CD8-positive, alpha-beta memory T cell (primary cell): Measurements from ENCODE around the gene RGS6. TPM values are rescaled to one million over a fixed set of nuclear protein-coding genes. Genes with fewer than 3 reads are reported as not detected.

Experiments
- CTCF ChIA-PET: fragments of 350-600 bp; sonication (Branson Sonifier 250); formaldehyde crosslinking; loops from one replicate; lab custom pipeline; 2021; ENCODE audit warnings: antibody characterized with exemption; lab: Charles Lee
- POLR2A ChIA-PET: fragments of 350-600 bp; sonication (Branson Sonifier 250); formaldehyde crosslinking; loops from one replicate; lab custom pipeline; 2021; ENCODE audit warnings: antibody characterized with exemption; lab: Charles Lee
- DNase-seq, 5 donors: peaks; one replicate each; pipeline versions ENCODE4 v3.0.0 to v3.0.0-alpha.2; 2020 to 2022; ENCODE audit warnings: mixed read lengths in 1 of 5
- H3K27ac ChIP-seq: one replicate; pipeline ENCODE4 v1.7.0; 2013; ENCODE audit warnings: low read depth, mild to moderate bottlenecking, low read length, moderate library complexity
- H3K27me3 ChIP-seq: 2 replicates; pipeline ENCODE4 v1.7.0; 2013; ENCODE audit warnings: low read length, mild to moderate bottlenecking; ENCODE audit not compliant: insufficient read depth, poor library complexity, severe bottlenecking
- H3K36me3 ChIP-seq: 2 replicates; pipeline ENCODE4 v1.7.0; 2013; ENCODE audit warnings: mild to moderate bottlenecking, low read length, moderate library complexity; ENCODE audit not compliant: insufficient read depth
- H3K4me1 ChIP-seq: 2 replicates; pipeline ENCODE4 v1.7.0; 2013; ENCODE audit warnings: mild to moderate bottlenecking, low read length, moderate library complexity; ENCODE audit not compliant: insufficient read depth
- H3K4me3 ChIP-seq: 2 replicates; pipeline ENCODE4 v1.7.0; 2013; ENCODE audit warnings: mild to moderate bottlenecking, low read length
- H3K9me3 ChIP-seq: 2 replicates; pipeline ENCODE4 v1.7.0; 2013; ENCODE audit warnings: mild to moderate bottlenecking, low read length
- H3K27ac Mint-ChIP-seq, 8 donors: one replicate each; pipeline ENCODE4 v1.8.0; 2020 to 2021; ENCODE audit warnings: mixed read lengths in 8 of 8, mild to moderate bottlenecking in 6 of 8, inconsistent platforms in 3 of 8, moderate library complexity in 3 of 8
- H3K27me3 Mint-ChIP-seq, 2 donors: one replicate each; pipeline ENCODE4 v1.8.0; 2020 to 2021; ENCODE audit warnings: mixed read lengths in 2 of 2, mild to moderate bottlenecking in 1 of 2, moderate library complexity in 1 of 2
- H3K36me3 Mint-ChIP-seq, 3 donors: one replicate each; pipeline ENCODE4 v1.8.0; 2020 to 2021; ENCODE audit warnings: mixed read lengths in 3 of 3, inconsistent platforms in 1 of 3, mild to moderate bottlenecking in 1 of 3
- H3K4me1 Mint-ChIP-seq, 3 donors: one replicate each; pipeline ENCODE4 v1.8.0; 2020 to 2021; ENCODE audit warnings: mixed read lengths in 3 of 3, inconsistent platforms in 1 of 3, mild to moderate bottlenecking in 1 of 3
- H3K4me3 Mint-ChIP-seq, 7 donors: one replicate each; pipeline ENCODE4 v1.8.0; 2020 to 2021; ENCODE audit warnings: mixed read lengths in 7 of 7, mild to moderate bottlenecking in 6 of 7, moderate library complexity in 4 of 7, inconsistent platforms in 2 of 7
- H3K9me3 Mint-ChIP-seq, 5 donors: one replicate each; pipeline ENCODE4 v1.8.0; 2020 to 2022; ENCODE audit warnings: mixed read lengths in 5 of 5, mild to moderate bottlenecking in 3 of 5, moderate library complexity in 2 of 5, inconsistent platforms in 1 of 5
- polyA plus RNA-seq: library from polyadenylated mRNA; unstranded; fragments of 300-500 nt; fragmentation: Illumina TruSeq; gene quantifications from one replicate; pipeline ENCODE4 v1.2.3, GENCODE V29; 2021
- total RNA-seq, 2 experiments: library from RNA; stranded (reverse); gene quantifications; one replicate each; pipeline ENCODE4 v1.2.3, GENCODE V29; 2021

RGS6 gene
- total and polyA plus RNA-seq, 3 experiments from 2014 or later, result 0.60 to 0.88 TPM; not detected in 1

DNA sequence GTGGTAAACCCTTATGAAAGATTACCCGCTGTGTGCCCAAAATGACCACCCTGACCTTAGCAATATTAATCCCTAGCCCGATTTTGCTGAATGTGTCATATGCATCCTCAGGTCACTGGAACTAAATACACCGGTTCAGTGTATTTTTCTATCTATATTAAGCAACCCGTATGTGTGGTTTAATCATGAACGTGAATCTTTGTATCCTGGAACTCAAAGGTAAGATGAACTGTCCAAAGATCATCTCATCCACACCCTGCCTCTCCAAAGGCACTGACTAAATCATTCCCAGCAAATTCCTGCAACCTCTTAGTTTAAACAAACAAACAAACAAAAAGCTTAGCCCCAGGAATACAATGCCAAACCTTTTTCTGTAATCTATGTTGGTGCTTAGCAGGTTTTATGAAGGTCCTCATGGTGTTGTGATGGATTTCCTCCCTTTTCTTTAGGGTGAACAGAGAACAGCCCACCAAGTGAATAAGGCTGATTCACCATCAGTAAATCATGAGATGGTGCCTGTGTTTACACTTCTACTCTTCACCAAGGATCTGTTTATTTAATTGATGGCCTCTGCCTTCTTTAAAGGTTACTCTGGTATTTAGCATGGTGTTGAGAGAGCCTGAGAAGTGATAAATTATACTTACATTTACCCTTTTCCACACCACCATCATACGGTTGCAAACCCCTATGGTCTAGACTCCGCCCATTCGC is 663.1 kb downstream of the RGS6 start:
- Histone ChIP-seq H3K36me3 (no peaks in the 10 kb centered on the region), H3K9me3 (no peaks in the 10 kb centered on the region), H3K27ac (no peak overlapping the region), H3K4me1 (peaks cover 40% of the 10 kb centered on the region), H3K4me3 (no peak overlapping the region), H3K27me3 (peaks cover 7% of the 10 kb centered on the region)
- DNase-seq, result no peak
- ChIA-PET CTCF (no interaction called here), POLR2A (no interaction called here)
- Mint-ChIP-seq H3K4me1 (peaks cover 58 to 64% (median 61%) of the 10 kb centered on the region in 3 donors), H3K9me3 (no peaks in the 10 kb centered on the region), H3K36me3 (peaks cover 0 to 2% (median 0%) of the 10 kb centered on the region in 3 donors), H3K27ac (peak overlapping the region in 1 of 8 donors; percentile 35), H3K4me3 (peak overlapping the region in 4 of 7 donors; percentile 56 to 76 (median 70)), H3K27me3 (peaks cover 23 to 42% of the 10 kb centered on the region in 2 donors)

DNA sequence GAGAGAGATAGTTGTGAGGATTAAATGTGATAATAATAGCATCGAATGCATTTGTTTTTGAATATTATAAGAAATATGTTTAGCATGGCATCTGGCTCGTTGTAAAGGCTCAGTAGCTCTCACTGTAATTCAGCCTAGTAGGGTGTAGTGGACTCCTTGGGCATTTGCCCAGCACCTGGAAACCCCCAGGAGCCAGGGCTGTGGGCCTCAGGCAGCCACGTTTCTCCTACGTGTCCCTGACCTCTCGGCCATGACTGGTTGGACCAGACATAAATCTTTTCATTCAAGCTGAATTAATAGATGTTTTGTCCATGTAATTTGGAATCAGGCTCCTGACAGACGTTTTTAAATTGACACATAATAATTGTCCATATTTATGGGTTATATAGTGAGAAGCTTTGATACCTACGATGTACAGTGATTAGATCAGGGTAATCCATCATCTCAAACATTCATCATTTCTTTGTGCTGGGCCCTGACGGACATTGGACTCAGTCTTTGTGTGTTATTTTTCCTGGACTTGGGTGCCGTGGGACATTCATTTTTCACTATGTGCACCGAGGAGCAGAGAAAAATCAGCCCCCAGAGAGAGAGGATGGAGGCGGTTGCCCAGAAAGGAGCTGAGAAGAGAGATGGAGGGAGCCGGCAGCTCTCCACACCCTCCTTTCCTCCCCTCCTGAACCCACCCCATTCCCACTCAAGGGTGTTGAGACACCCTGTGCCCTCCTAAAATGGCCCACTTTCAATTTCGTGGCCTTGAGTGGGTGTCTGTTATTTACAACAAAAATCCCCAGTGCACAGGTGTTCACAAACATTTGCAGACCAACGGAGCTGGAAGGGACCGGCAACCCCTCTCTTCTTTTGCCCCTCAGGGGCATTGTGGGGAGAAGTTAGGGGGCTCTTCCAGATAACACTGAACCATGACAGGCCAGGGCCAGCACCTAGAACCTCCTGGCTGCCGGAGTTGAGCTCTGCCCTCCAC is 665.3 kb downstream of the RGS6 start:
- Mint-ChIP-seq H3K27me3 (peaks cover 21 to 41% of the 10 kb centered on the region in 2 donors), H3K36me3 (peaks cover 0 to 2% (median 0%) of the 10 kb centered on the region in 3 donors), H3K27ac (peak overlapping the region in 2 of 8 donors; percentile 40 to 59), H3K9me3 (no peaks in the 10 kb centered on the region), H3K4me1 (peaks cover 36 to 43% (median 39%) of the 10 kb centered on the region in 3 donors), H3K4me3 (no peak overlapping the region)
- Histone ChIP-seq H3K27me3 (peaks cover 8% of the 10 kb centered on the region), H3K27ac (no peak overlapping the region), H3K36me3 (no peaks in the 10 kb centered on the region), H3K4me1 (peaks cover 27% of the 10 kb centered on the region), H3K4me3 (no peak overlapping the region), H3K9me3 (no peaks in the 10 kb centered on the region)
- ChIA-PET CTCF (interaction anchor here (1.3 kb wide), 1 partner anchor 45 kb away, joined by 3 read pairs; no protein-coding TSS in a partner anchor), POLR2A (interaction anchor here (1.1 kb wide), 1 partner anchor 297 kb away, joined by 3 read pairs; no protein-coding TSS in a partner anchor)
- DNase-seq, result no peak

DNA sequence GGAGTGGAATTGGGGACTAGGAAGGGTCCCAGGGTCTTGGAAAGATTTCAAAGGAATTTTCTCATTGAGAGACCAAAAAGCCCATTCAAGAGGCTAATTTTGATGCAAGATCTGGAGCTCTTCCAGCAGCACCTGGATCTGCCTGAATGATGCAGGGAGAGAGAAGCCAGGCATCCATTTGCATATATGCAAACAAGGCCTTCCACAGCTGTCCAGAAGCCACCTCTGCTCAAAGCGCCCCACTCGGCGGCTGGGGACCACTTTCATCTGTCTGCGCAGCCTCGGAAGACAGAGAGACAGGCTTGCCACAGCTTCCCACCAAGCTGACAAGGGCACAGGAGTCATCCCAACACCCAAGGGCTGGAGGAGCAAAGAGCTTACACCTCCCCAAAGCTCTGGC is 666.1 kb downstream of the RGS6 start:
- Mint-ChIP-seq H3K4me3 (no peak overlapping the region), H3K9me3 (no peaks in the 10 kb centered on the region), H3K36me3 (no peaks in the 10 kb centered on the region), H3K27ac (no peak overlapping the region), H3K27me3 (peaks cover 17 to 37% of the 10 kb centered on the region in 2 donors), H3K4me1 (peaks cover 31 to 35% (median 31%) of the 10 kb centered on the region in 3 donors)
- H3K27me3 ChIP-seq, result peaks cover 8% of the 10 kb centered on the region
- H3K4me1 ChIP-seq, result peaks cover 20% of the 10 kb centered on the region
- no peaks in the 10 kb centered on the region for H3K9me3 ChIP-seq
- CTCF ChIA-PET, result interaction anchor here (1.3 kb wide), 1 partner anchor 44 kb away, joined by 3 read pairs; no protein-coding TSS in a partner anchor
- DNase-seq, result no peak
- H3K36me3 ChIP-seq, result no peaks in the 10 kb centered on the region
- H3K27ac ChIP-seq, result no peak overlapping the region
- POLR2A ChIA-PET, result no interaction called here
- H3K4me3 ChIP-seq, result no peak overlapping the region

DNA sequence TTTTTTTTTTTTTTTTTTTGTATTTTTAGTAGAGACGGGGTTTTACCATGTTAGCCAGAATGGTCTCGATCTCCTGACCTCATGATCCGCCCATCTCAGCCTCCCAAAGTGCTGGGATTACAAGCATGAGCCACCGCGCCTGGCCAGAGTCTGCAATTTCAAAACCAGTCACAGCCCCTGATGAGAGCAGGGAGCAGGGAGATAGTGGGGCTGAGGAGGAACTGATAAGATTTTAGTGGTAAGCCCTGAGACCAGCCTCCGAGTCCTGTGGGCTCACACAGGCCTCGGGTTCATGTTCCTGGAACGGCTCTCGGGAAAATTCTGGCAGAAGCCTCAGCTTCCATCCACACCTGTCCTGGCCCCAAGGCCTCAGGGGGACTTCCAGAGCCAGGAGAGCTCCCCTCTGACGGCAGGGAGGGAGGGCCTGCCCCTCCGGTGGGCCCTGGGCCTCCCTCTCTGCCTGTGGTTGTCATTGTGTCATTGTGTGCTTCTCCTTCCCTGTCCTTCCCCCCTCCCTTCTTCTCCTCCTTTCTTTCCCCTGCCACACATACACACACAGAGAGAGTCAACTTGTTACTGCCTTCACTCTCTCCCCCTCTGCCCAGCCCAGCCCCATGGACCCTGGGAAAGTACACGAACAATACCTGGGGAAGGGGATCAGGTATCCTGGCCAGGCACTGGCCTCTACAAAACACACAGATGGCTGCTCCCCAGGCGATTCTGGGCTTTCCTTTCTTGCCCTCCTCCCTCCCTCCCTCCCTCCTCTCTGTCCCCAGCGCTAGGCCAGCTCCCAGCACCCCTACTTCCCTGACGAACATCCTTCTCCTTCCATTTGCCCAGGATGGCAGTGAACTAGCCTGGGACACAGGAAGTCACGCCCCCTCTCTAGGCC is 667.6 kb downstream of the RGS6 start:
- Histone ChIP-seq H3K4me1 (peaks cover 6% of the 10 kb centered on the region), H3K27me3 (peaks cover 8% of the 10 kb centered on the region), H3K27ac (no peak overlapping the region), H3K36me3 (no peaks in the 10 kb centered on the region), H3K4me3 (no peak overlapping the region), H3K9me3 (no peaks in the 10 kb centered on the region)
- H3K9me3 Mint-ChIP-seq, result no peaks in the 10 kb centered on the region
- no peak overlapping the region for H3K4me3 Mint-ChIP-seq
- H3K27ac Mint-ChIP-seq, result no peak overlapping the region
- H3K27me3 Mint-ChIP-seq, result peaks cover 17 to 41% of the 10 kb centered on the region in 2 donors
- H3K36me3 Mint-ChIP-seq, result no peaks in the 10 kb centered on the region
- POLR2A ChIA-PET, result no interaction called here
- H3K4me1 Mint-ChIP-seq, result peaks cover 16 to 20% (median 17%) of the 10 kb centered on the region in 3 donors
- CTCF ChIA-PET, result no interaction called here
- no peak for DNase-seq

DNA sequence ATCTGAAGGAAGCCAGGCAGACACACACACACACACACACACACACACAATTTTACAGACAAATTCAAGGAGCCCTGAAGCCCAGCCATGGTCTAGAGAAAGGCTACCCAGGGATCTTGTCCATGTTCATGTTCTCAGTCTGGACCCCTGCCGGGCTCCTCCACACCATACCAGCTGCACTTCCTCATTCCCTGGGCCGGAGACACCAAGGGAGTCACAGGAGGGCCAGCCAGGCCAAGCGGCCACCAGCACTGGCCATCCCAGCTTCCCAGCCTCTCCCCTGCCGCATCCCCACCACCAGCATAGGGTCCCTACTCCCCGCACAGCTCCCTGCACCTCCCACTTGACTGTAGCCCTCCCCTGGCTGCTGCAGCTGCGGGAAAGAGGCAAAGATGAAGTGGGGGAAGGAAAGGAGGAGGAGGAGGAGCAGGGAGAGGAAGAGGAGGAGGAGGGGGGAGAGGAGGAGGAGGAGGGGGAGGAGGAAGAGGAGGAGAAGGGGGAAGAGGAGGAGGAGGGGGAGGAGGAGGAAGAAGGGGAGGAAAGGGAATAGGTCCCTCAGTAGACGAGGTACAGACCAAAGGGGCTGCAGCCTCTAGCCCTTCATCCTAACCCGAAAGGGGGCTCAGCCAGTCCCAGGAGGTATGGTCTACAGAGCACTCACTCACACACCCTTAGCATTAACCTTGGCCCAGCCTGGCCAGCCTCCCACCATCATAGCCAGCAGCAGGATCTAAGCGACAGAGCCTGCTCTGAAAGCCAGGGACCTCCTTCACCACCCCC is 668.5 kb downstream of the RGS6 start:
- H3K9me3 Mint-ChIP-seq, result no peaks in the 10 kb centered on the region
- DNase-seq, result no peak
- H3K27ac Mint-ChIP-seq, result no peak overlapping the region
- peaks cover 7 to 11% (median 9%) of the 10 kb centered on the region in 3 donors for H3K4me1 Mint-ChIP-seq
- peaks cover 17 to 37% of the 10 kb centered on the region in 2 donors for H3K27me3 Mint-ChIP-seq
- H3K9me3 ChIP-seq, result no peaks in the 10 kb centered on the region
- H3K36me3 ChIP-seq, result no peaks in the 10 kb centered on the region
- POLR2A ChIA-PET, result no interaction called here
- H3K27ac ChIP-seq, result no peak overlapping the region
- H3K36me3 Mint-ChIP-seq, result no peaks in the 10 kb centered on the region
- CTCF ChIA-PET, result no interaction called here
- H3K27me3 ChIP-seq, result peaks cover 8% of the 10 kb centered on the region
- no peak overlapping the region for H3K4me3 Mint-ChIP-seq
- no peak overlapping the region for H3K4me3 ChIP-seq
- no peaks in the 10 kb centered on the region for H3K4me1 ChIP-seq

DNA sequence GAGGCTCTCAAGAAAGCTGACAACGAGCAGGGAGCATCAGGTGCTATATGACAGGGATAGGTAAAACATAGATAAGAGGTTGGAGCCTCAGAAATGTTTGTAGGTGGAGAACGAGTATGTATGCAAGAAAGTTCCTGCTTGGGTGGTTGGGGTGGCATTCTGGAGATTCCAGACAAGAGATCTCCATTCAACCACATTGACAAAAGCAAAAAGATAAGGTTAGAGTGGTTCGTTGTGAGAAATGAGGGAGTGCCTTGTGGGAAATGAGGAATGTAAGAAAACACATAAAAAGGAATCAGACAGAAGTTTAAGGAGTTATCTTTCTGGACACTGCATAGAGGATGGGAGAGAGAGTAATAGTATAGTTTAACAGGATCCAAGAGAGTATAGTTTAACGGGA is 671.4 kb downstream of the RGS6 start:
- Mint-ChIP-seq H3K4me3 (no peak overlapping the region), H3K36me3 (no peaks in the 10 kb centered on the region), H3K27ac (no peak overlapping the region), H3K27me3 (peaks cover 5 to 25% of the 10 kb centered on the region in 2 donors), H3K4me1 (no peaks in the 10 kb centered on the region), H3K9me3 (no peaks in the 10 kb centered on the region)
- H3K36me3 ChIP-seq, result no peaks in the 10 kb centered on the region
- no peaks in the 10 kb centered on the region for H3K4me1 ChIP-seq
- POLR2A ChIA-PET, result no interaction called here
- no peak overlapping the region for H3K4me3 ChIP-seq
- H3K27me3 ChIP-seq, result peaks cover 4% of the 10 kb centered on the region
- DNase-seq, result no peak
- no peak overlapping the region for H3K27ac ChIP-seq
- no peaks in the 10 kb centered on the region for H3K9me3 ChIP-seq
- CTCF ChIA-PET, result no interaction called here

DNA sequence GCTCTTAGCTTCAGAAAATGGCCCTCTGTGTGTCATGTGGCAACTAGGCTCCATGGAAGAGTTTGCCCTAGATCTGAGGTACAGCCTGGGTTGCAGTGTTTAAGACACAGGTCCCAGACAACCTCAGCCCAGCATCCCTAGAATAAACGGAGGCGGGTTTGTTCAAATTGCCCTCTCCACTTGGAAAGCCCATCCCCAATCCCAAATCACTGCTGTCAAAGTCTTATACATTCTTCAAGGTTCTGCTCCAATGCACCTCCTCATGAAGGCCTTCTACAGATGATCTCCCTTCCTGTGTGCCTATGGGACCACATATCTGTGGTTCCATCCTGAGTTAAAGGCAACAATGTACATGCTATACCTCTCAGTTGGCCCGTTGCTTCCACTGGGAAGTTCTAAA is 671.9 kb downstream of the RGS6 start:
- Mint-ChIP-seq H3K9me3 (no peaks in the 10 kb centered on the region), H3K36me3 (no peaks in the 10 kb centered on the region), H3K27ac (no peak overlapping the region), H3K4me1 (no peaks in the 10 kb centered on the region), H3K27me3 (peaks cover 4 to 23% of the 10 kb centered on the region in 2 donors), H3K4me3 (no peak overlapping the region)
- DNase-seq, result no peak
- Histone ChIP-seq H3K27me3 (peaks cover 4% of the 10 kb centered on the region), H3K9me3 (no peaks in the 10 kb centered on the region), H3K4me3 (no peak overlapping the region), H3K4me1 (no peaks in the 10 kb centered on the region), H3K27ac (no peak overlapping the region), H3K36me3 (no peaks in the 10 kb centered on the region)
- CTCF ChIA-PET, result no interaction called here
- POLR2A ChIA-PET, result no interaction called here
